Activated CD8-positive, alpha-beta memory T cell treated with anti-CD3 and anti-CD28 coated beads for 36 hours (primary cell): Measurements from ENCODE around the gene HS6ST1. TPM values are rescaled to one million over a fixed set of nuclear protein-coding genes. Genes with fewer than 3 reads are reported as not detected.

Source experiments
- CTCF ChIA-PET: fragments of 350-600 bp; sonication (Branson Sonifier 250); formaldehyde crosslinking; loops from one replicate; lab custom pipeline; 2021; ENCODE audit warnings: antibody characterized with exemption; lab: Charles Lee
- POLR2A ChIA-PET: fragments of 350-600 bp; sonication (Branson Sonifier 250); formaldehyde crosslinking; loops from one replicate; lab custom pipeline; 2021; ENCODE audit warnings: antibody characterized with exemption; lab: Charles Lee
- total RNA-seq, 2 experiments: library from RNA; stranded (reverse); gene quantifications; one replicate each; pipeline ENCODE4 v1.2.3, GENCODE V29; 2021

HS6ST1 gene
- total RNA-seq, 2 experiments from 2014 or later: 16.0 to 18.1 TPM

GRCh38 chr2:128287780-128288735 is 30.6 kb downstream of the HS6ST1 start:
- ChIA-PET POLR2A (no interaction called here), CTCF (no interaction called here)

GRCh38 chr2:128286905-128287779 is 31.5 kb downstream of the HS6ST1 start:
- POLR2A ChIA-PET: no interaction called here
- CTCF ChIA-PET: no interaction called here

- ChIA-PET CTCF (no interaction called here), POLR2A (no interaction called here)
Measured at GRCh38 chr2:128286011-128286721, 32.5 kb downstream of the HS6ST1 start.

GRCh38 chr2:128285329-128285931 is 33.2 kb downstream of the HS6ST1 start:
- CTCF ChIA-PET: no interaction called here
- POLR2A ChIA-PET: no interaction called here

GRCh38 chr2:128284841-128285240 is 33.8 kb downstream of the HS6ST1 start:
- ChIA-PET CTCF (no interaction called here), POLR2A (no interaction called here)

- ChIA-PET POLR2A (no interaction called here), CTCF (no interaction called here)
Measured at GRCh38 chr2:128284037-128284441, 34.6 kb downstream of the HS6ST1 start.

- CTCF ChIA-PET: no interaction called here
- POLR2A ChIA-PET: no interaction called here
Measured at GRCh38 chr2:128282976-128283810, 35.5 kb downstream of the HS6ST1 start.

GRCh38 chr2:128282246-128282975 is 36.3 kb downstream of the HS6ST1 start:
- POLR2A ChIA-PET: no interaction called here
- CTCF ChIA-PET: no interaction called here

- CTCF ChIA-PET: no interaction called here
- POLR2A ChIA-PET: no interaction called here
Measured at GRCh38 chr2:128281852-128282245, 36.8 kb downstream of the HS6ST1 start.

- ChIA-PET POLR2A (no interaction called here), CTCF (no interaction called here)
Measured at GRCh38 chr2:128280901-128281321, 37.8 kb downstream of the HS6ST1 start.

- POLR2A ChIA-PET: no interaction called here
- CTCF ChIA-PET: no interaction called here
Measured at GRCh38 chr2:128280158-128280871, 38.4 kb downstream of the HS6ST1 start.

- POLR2A ChIA-PET: interaction anchor here (0.7 kb wide), 1 partner anchor 251 kb away, joined by 3 read pairs; no protein-coding TSS in a partner anchor
- CTCF ChIA-PET: interaction anchor here (0.6 kb wide), 1 partner anchor 95 kb away, joined by 3 read pairs; no protein-coding TSS in a partner anchor
Measured at GRCh38 chr2:128279786-128280157, 38.9 kb downstream of the HS6ST1 start.

GRCh38 chr2:128279009-128279408 is 39.7 kb downstream of the HS6ST1 start:
- ChIA-PET POLR2A (interaction anchor here (0.7 kb wide), 1 partner anchor 250 kb away, joined by 3 read pairs; no protein-coding TSS in a partner anchor), CTCF (interaction anchor here (0.6 to 0.7 kb wide), 2 partner anchors 32 to 94 kb away, joined by 3 read pairs; no protein-coding TSS in a partner anchor)

- ChIA-PET POLR2A (no interaction called here), CTCF (no interaction called here)
Measured at GRCh38 chr2:128277961-128278681, 40.5 kb downstream of the HS6ST1 start.

- POLR2A ChIA-PET: no interaction called here
Measured at GRCh38 chr2:128276878-128277675, 41.6 kb downstream of the HS6ST1 start.

More at GRCh38 chr2:128276878-128277675, 41.6 kb downstream of the HS6ST1 start:
- CTCF ChIA-PET: no interaction called here
